HepG2 (cell line): ENCODE measurements around the gene MTHFD1L. TPM values are rescaled to one million over a fixed set of nuclear protein-coding genes. Genes with fewer than 3 reads are reported as not detected.

Experiments
- ATAC-seq: fragments of 200-7000 bp; cut with Tn5 transposase; 3 replicates; pipeline ENCODE4 v1.9.1; 2020; ENCODE audit warnings: mild to moderate bottlenecking, moderate library complexity
- BruUV-seq: library from RNA; stranded (reverse); fragments of 400-500 nt; replicated peaks from 2 replicates; lab custom pipeline; 2021; lab: Mats Ljungman, UMichigan
- CTCF ChIA-PET: fragments of 300-600 bp; formaldehyde crosslinking; extraction: SDS; loops from one replicate; lab custom pipeline; 2021; ENCODE audit warnings: low total read pairs, inconsistent platforms, low intra/inter-chr PET ratio; lab: Yijun Ruan, JAX
- POLR2A ChIA-PET: fragments of 350-600 bp; sonication (Branson Sonifier 250); formaldehyde crosslinking; loops from one replicate; lab custom pipeline; 2020; ENCODE audit warnings: antibody characterized with exemption, inconsistent platforms; lab: Yijun Ruan, JAX
- DNase-seq: peaks from one replicate; pipeline ENCODE4 v3.0.0-alpha.2; 2015; ENCODE audit warnings: low spot score
- FAIRE-seq: peaks from 3 replicates; lab custom pipeline; 2011; peaks lifted over from hg19 to GRCh38; lab: Jason Lieb, UNC
- H2AFZ ChIP-seq: one replicate; pipeline ENCODE4 v1.6.1; 2011; ENCODE audit warnings: low read length, inconsistent platforms
- H3K27ac ChIP-seq: fragments of 300-600 bp; 3 replicates; pipeline ENCODE4 v1.8.0; 2011; ENCODE audit warnings: mixed run types, mild to moderate bottlenecking, mixed read lengths, low read length, inconsistent platforms; ENCODE audit not compliant: insufficient read depth; ENCODE audit errors: extremely low read length
- H3K27me3 ChIP-seq, 2 experiments: fragments of 200-600 bp in 1 of 2; 2 replicates in 1 of 2; 3 replicates in 1 of 2; pipeline versions ENCODE4 v1.6.0 to v1.8.0; 2011; ENCODE audit warnings: low read length in 2 of 2, mild to moderate bottlenecking in 2 of 2, moderate library complexity in 2 of 2, inconsistent platforms in 1 of 2; ENCODE audit not compliant: insufficient read depth in 2 of 2, control insufficient read depth in 1 of 2
- H3K36me3 ChIP-seq, 2 experiments: fragments of 200-600 bp in 1 of 2; replicated peaks in 1 of 2; 2 replicates in 1 of 2; 3 replicates in 1 of 2; pipeline versions ENCODE4 v1.5.1 to v1.8.0; 2011; ENCODE audit warnings: low read length in 2 of 2, inconsistent platforms in 1 of 2; ENCODE audit not compliant: insufficient read depth in 2 of 2, control insufficient read depth in 1 of 2
- H3K4me1 ChIP-seq: 2 replicates; pipeline ENCODE4 v1.5.1; 2012; ENCODE audit warnings: low read length, inconsistent platforms; ENCODE audit not compliant: insufficient read depth
- H3K4me2 ChIP-seq: 2 replicates; pipeline ENCODE4 v1.6.0; 2011; ENCODE audit warnings: low read depth, low read length, inconsistent platforms
- H3K4me3 ChIP-seq, 3 experiments: fragments of 200-600 bp in 1 of 3; sonication (generic), shearing (Covaris generic) in 1 of 3; replicated peaks in 1 of 3; 2 replicates each; pipeline ENCODE4 v1.5.1; 2011 to 2016; ENCODE audit warnings: low read length in 3 of 3, inconsistent platforms in 2 of 3, low read depth in 2 of 3, mild to moderate bottlenecking in 2 of 3, control low read depth in 1 of 3, mixed read lengths in 1 of 3; ENCODE audit not compliant: insufficient read depth in 1 of 3
- H3K79me2 ChIP-seq: one replicate; pipeline ENCODE4 v1.6.1; 2011; ENCODE audit warnings: low read length, inconsistent platforms; ENCODE audit not compliant: insufficient read depth
- H3K9ac ChIP-seq: 2 replicates; pipeline ENCODE4 v1.6.0; 2011; ENCODE audit warnings: mild to moderate bottlenecking, low read depth, low read length, inconsistent platforms; ENCODE audit not compliant: insufficient read depth
- H3K9me3 ChIP-seq: 2 replicates; pipeline ENCODE4 v1.5.1; 2012; ENCODE audit warnings: mild to moderate bottlenecking, low read length
- H4K20me1 ChIP-seq: 2 replicates; pipeline ENCODE4 v1.6.0; 2011; ENCODE audit warnings: inconsistent platforms, mild to moderate bottlenecking, low read length, moderate library complexity; ENCODE audit not compliant: insufficient read depth
- BCL6 ChIP-seq: IDR thresholded peaks from 2 replicates; pipeline ENCODE4 v1.6.1; 2016; ENCODE audit warnings: missing genetic modification reagents, missing compliant biosample characterization
- MLX ChIP-seq: IDR thresholded peaks from 2 replicates; pipeline ENCODE4 v1.6.1; 2016
- PRDM4 ChIP-seq: sonication (generic); formaldehyde crosslinking; IDR thresholded peaks from 2 replicates; pipeline ENCODE4 v1.9.0; 2021; ENCODE audit warnings: missing genetic modification reagents, borderline replicate concordance
- RBM22 ChIP-seq: fragments of 200-400 bp; formaldehyde crosslinking; optimal IDR thresholded peaks from 2 replicates; pipeline ENCODE3; 2017; ENCODE audit warnings: mild to moderate bottlenecking, low read length, moderate library complexity
- XRCC5 ChIP-seq: fragments of 200-400 bp; formaldehyde crosslinking; optimal IDR thresholded peaks from 2 replicates; pipeline ENCODE3; 2017; ENCODE audit warnings: mild to moderate bottlenecking, low read length
- ZNF264 ChIP-seq: sonication (generic); formaldehyde crosslinking; IDR thresholded peaks from 2 replicates; pipeline ENCODE4 v1.4.0; 2020; ENCODE audit warnings: missing genetic modification reagents
- ZNF30 ChIP-seq: sonication (generic); formaldehyde crosslinking; IDR thresholded peaks from 2 replicates; pipeline ENCODE4 v1.5.0; 2020; ENCODE audit warnings: mild to moderate bottlenecking, missing genetic modification reagents
- ZNF350 ChIP-seq: sonication (generic); formaldehyde crosslinking; IDR thresholded peaks from 2 replicates; pipeline ENCODE4 v1.4.0; 2020; ENCODE audit warnings: mild to moderate bottlenecking, low read depth, missing genetic modification reagents, borderline replicate concordance
- ZNF7 ChIP-seq: IDR thresholded peaks from 2 replicates; pipeline ENCODE4 v1.6.1; 2016; ENCODE audit warnings: missing biosample characterization, missing genetic modification reagents
- ZNF703 ChIP-seq: sonication (generic); formaldehyde crosslinking; IDR thresholded peaks from 2 replicates; pipeline ENCODE4 v1.5.1; 2020; ENCODE audit warnings: missing genetic modification reagents, mild to moderate bottlenecking, moderate library complexity, borderline replicate concordance
- ZNF792 ChIP-seq: IDR thresholded peaks from 2 replicates; pipeline ENCODE4 v1.6.1; 2016
- WGBS: methylation state at CpG from one replicate; pipeline ENCODE4 v1.1.6; 2017; ENCODE audit warnings: low lambda C conversion rate; 5-methylcytosine and 5-hydroxymethylcytosine counted together
- in situ Hi-C: cut with HindIII; loops from 2 replicates; pipeline ENCODE4 v1.10.0; 2017; ENCODE audit warnings: low pct_unique_long_range_greater_than_20kb; ENCODE audit not compliant: extremely low pct_ligation_motif_present
- intact Hi-C: fragments of 100-400 bp; cut with micrococcal nuclease; formaldehyde crosslinking; loops from one replicate; pipeline ENCODE4 v1.10.0; 2022; ENCODE audit not compliant: unreplicated experiment
- polyA plus RNA-seq, 8 experiments: library from polyadenylated mRNA; depleted of rRNA in 3 of 8; stranded (reverse) in 7 of 8; unstranded in 1 of 8; fragments of >200 nt; fragmentation: Illumina TruSeq in 4 of 8; extraction: Trizol in 4 of 8; gene quantifications; 2 replicates each; pipeline versions ENCODE4 v1.2.1 to v1.2.3, GENCODE V29; 2011 to 2016; ENCODE audit warnings: low read depth in 4 of 8, missing spikeins in 1 of 8, mixed read lengths in 1 of 8; ENCODE audit not compliant: insufficient read depth in 1 of 8
- total RNA-seq, 5 experiments: library from RNA; depleted of rRNA; stranded (reverse); fragments of >200 nt; fragmentation: Illumina TruSeq; extraction: Trizol; gene quantifications; 2 replicates each; pipeline ENCODE4 v1.2.3, GENCODE V29; 2016; ENCODE audit warnings: low read depth in 1 of 5

MTHFD1L gene
- total and polyA plus RNA-seq, 2 of the 13 experiments (the other 11 are each of a cell fraction or from before 2014, with no cell fraction given), result 24.0 to 39.6 TPM

DNA sequence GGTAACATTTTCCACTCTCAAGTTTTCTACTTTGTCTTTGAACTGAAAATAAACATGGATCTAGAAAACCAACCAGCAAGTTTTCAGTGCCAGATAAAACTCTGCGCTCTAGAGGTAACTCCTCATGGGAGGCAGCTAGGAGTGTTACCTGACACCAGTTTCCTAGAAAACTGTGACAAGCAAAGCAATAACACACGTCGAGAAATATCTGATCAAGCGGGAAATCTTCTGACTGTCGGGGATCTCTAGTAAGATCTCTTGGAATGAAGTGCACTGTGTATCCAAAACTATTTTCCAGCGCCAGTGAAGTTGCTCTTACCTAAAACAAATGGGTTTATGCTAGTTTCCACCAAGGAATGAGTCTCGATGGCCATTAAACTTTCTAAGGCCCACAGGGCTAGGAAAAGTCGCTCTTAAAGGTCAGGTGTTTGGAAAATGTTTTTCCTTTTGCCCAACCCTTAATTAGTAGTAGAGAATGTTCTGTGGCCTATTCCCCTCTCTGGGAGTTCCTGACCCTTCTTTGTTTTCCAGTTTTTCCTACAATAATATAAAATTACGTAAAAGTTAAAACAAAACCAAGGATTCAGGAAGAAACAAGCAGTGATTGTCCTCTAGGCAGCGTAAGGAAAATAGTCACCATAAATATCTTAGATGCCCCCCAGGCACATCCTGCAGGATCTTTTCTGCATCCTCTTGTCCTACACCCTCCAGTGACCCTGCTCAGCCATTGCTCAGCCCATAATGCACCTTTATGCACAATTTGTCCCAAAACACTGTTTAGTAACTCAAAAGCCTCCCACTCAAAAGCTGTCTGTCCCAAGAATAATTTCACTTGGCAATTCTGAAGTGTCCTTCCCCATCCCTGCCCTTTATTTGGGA lies 236.6 kb downstream of the MTHFD1L start:
- FAIRE-seq (no peak), DNase-seq (no peak)
- in situ Hi-C loops, result no loop called here
- Histone ChIP-seq H3K4me3 (no peak overlapping the region), H3K4me2 (no peak overlapping the region), H3K27me3 (no peaks in the 10 kb centered on the region), H4K20me1 (no peaks in the 10 kb centered on the region), H3K36me3 (peaks cover 0 to 11% of the 10 kb centered on the region in 2 experiments; a peak in 2 of 5 replicates), H3K9me3 (no peaks in the 10 kb centered on the region)
- CTCF ChIA-PET, result no interaction called here
- intact Hi-C loops, result no loop called here
- no TSS peak for BruUV-seq
- POLR2A ChIA-PET, result no interaction called here
- TF ChIP-seq BCL6 (CRISPR knock-in tag) (0 out of 2 replicates have a peak, but pooled peaks have one; percentile 20), XRCC5 (no peak)
- TF ChIP-seq, all 625 proteins: peak for 1
- WGBS, result 96% methylated on average over 10 of the region's 10 CpGs
- no peaks in the 10 kb centered on the region for H3K79me2 ChIP-seq
- no peak overlapping the region for H3K27ac ChIP-seq
- no peak for ATAC-seq
- peaks cover 13% of the 10 kb centered on the region for H3K4me1 ChIP-seq
- H3K9ac ChIP-seq, result no peak overlapping the region
- H2AFZ ChIP-seq, result no peak overlapping the region

GRCh38 chr6:151103266-151103665 lies 237.8 kb downstream of the MTHFD1L start:
- FAIRE-seq (no peak), DNase-seq (no peak), ATAC-seq (no peak)
- H2AFZ ChIP-seq, result no peak overlapping the region
- 98% methylated on average over 4 of the region's 4 CpGs for WGBS
- peaks cover 0 to 11% of the 10 kb centered on the region in 2 experiments; a peak in 2 of 5 replicates for H3K36me3 ChIP-seq
- peaks cover 21% of the 10 kb centered on the region for H3K4me1 ChIP-seq
- POLR2A ChIA-PET, result no interaction called here
- H3K9ac ChIP-seq, result no peak overlapping the region
- BruUV-seq, result no TSS peak
- in situ Hi-C loops (no loop called here), intact Hi-C loops (no loop called here)
- H3K27ac ChIP-seq, result no peak overlapping the region
- no peak overlapping the region for H3K4me3 ChIP-seq
- no peaks in the 10 kb centered on the region for H3K79me2 ChIP-seq
- no peak overlapping the region for H3K4me2 ChIP-seq
- no peaks in the 10 kb centered on the region for H3K27me3 ChIP-seq
- CTCF ChIA-PET, result no interaction called here
- H3K9me3 ChIP-seq, result no peaks in the 10 kb centered on the region
- H4K20me1 ChIP-seq, result no peaks in the 10 kb centered on the region
- TF ChIP-seq ZNF7 (CRISPR knock-in tag) (no peak), ZNF703 (CRISPR knock-in tag) (no peak), PRDM4 (no peak), ZNF350 (CRISPR knock-in tag) (no peak), MLX (CRISPR knock-in tag) (no peak), ZNF264 (CRISPR knock-in tag) (no peak), ZNF792 (no peak), RBM22 (no peak), ZNF30 (no peak)
